HCT116 (cell line): ENCODE results near the gene PLCB4.

ENCODE experiments used
- EGR1 ChIP-seq: IDR thresholded peaks from 2 replicates; pipeline ENCODE4 v1.6.1; 2012; ENCODE audit warnings: low read depth
- ELF1 ChIP-seq: IDR thresholded peaks from 2 replicates; pipeline ENCODE4 v1.6.1; 2012; ENCODE audit warnings: low read depth, borderline replicate concordance
- POLR2AphosphoS5 ChIP-seq: IDR thresholded peaks from 2 replicates; pipeline ENCODE4 v1.6.1; 2011; ENCODE audit warnings: mild to moderate bottlenecking, low read depth, low read length, moderate library complexity
- YY1 ChIP-seq: IDR thresholded peaks from 2 replicates; pipeline ENCODE4 v1.6.1; 2011; ENCODE audit warnings: low read length, low read depth, moderate library complexity, mild to moderate bottlenecking; ENCODE audit not compliant: insufficient replicate concordance; ENCODE audit errors: extremely low read depth
- TF ChIP-seq, protein P1 (sequence below), 3 experiments: fragments of 200-600 bp in 1 of 3; sonication (generic) in 1 of 3; IDR thresholded peaks in 2 of 3; conservative IDR thresholded peaks in 1 of 3; 2 replicates each; pipeline ENCODE4 v1.5.1; 2012 to 2017; ENCODE audit warnings: low read depth in 2 of 3, low read length in 2 of 3, antibody characterized with exemption in 1 of 3, borderline replicate concordance in 1 of 3, control low read depth in 1 of 3, mild to moderate bottlenecking in 1 of 3, mixed read lengths in 1 of 3, mixed run types in 1 of 3, moderate library complexity in 1 of 3; ENCODE audit not compliant: insufficient read depth in 1 of 3
- TF ChIP-seq, protein P2 (sequence below): IDR thresholded peaks from 2 replicates; pipeline ENCODE4 v1.6.1; 2012; ENCODE audit warnings: low read depth

DNA sequence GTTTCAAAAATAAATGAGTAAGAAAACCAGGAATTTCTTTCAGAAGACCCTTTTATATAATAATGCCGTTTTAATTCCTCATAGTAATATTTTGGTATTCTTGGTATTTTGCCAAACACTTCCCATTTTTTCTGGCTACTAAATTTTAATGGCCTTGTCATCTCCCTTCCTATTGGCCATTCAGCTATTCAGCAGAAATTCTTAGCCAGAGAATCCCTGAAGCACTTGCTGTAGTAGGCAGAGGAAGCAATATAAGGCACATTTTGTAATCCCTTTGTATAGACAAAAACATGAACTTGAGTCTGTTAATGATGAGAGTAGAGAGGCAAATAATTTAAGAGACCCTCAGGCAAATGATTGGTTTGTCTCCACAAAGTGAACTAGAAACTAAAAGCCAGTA lies 327.1 kb downstream of the PLCB4 start:
- TF ChIP-seq, protein P1, sequence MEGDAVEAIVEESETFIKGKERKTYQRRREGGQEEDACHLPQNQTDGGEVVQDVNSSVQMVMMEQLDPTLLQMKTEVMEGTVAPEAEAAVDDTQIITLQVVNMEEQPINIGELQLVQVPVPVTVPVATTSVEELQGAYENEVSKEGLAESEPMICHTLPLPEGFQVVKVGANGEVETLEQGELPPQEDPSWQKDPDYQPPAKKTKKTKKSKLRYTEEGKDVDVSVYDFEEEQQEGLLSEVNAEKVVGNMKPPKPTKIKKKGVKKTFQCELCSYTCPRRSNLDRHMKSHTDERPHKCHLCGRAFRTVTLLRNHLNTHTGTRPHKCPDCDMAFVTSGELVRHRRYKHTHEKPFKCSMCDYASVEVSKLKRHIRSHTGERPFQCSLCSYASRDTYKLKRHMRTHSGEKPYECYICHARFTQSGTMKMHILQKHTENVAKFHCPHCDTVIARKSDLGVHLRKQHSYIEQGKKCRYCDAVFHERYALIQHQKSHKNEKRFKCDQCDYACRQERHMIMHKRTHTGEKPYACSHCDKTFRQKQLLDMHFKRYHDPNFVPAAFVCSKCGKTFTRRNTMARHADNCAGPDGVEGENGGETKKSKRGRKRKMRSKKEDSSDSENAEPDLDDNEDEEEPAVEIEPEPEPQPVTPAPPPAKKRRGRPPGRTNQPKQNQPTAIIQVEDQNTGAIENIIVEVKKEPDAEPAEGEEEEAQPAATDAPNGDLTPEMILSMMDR (IDR thresholded peaks at IDR 0.05 in 2 of 3, conservative IDR thresholded peaks at IDR 0.05 in 1 of 3; ENCODE audit: borderline replicate concordance in 1 of 3, insufficient read depth in 1 of 3, low read depth in 2 of 3, low read length in 2 of 3), result no peak
- TF ChIP-seq, protein P2, sequence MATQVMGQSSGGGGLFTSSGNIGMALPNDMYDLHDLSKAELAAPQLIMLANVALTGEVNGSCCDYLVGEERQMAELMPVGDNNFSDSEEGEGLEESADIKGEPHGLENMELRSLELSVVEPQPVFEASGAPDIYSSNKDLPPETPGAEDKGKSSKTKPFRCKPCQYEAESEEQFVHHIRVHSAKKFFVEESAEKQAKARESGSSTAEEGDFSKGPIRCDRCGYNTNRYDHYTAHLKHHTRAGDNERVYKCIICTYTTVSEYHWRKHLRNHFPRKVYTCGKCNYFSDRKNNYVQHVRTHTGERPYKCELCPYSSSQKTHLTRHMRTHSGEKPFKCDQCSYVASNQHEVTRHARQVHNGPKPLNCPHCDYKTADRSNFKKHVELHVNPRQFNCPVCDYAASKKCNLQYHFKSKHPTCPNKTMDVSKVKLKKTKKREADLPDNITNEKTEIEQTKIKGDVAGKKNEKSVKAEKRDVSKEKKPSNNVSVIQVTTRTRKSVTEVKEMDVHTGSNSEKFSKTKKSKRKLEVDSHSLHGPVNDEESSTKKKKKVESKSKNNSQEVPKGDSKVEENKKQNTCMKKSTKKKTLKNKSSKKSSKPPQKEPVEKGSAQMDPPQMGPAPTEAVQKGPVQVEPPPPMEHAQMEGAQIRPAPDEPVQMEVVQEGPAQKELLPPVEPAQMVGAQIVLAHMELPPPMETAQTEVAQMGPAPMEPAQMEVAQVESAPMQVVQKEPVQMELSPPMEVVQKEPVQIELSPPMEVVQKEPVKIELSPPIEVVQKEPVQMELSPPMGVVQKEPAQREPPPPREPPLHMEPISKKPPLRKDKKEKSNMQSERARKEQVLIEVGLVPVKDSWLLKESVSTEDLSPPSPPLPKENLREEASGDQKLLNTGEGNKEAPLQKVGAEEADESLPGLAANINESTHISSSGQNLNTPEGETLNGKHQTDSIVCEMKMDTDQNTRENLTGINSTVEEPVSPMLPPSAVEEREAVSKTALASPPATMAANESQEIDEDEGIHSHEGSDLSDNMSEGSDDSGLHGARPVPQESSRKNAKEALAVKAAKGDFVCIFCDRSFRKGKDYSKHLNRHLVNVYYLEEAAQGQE, result no peak
- TF ChIP-seq ELF1 (no peak), EGR1 (no peak), YY1 (no peak), POLR2AphosphoS5 (no peak)
